ENCODE measurements around the gene MXRA7. TPM values are rescaled to one million over a fixed set of nuclear protein-coding genes. Genes with fewer than 3 reads are reported as not detected.

The MXRA7 gene
- total RNA-seq, 1 donor from 2014 or later = 55.4 TPM

DNA sequence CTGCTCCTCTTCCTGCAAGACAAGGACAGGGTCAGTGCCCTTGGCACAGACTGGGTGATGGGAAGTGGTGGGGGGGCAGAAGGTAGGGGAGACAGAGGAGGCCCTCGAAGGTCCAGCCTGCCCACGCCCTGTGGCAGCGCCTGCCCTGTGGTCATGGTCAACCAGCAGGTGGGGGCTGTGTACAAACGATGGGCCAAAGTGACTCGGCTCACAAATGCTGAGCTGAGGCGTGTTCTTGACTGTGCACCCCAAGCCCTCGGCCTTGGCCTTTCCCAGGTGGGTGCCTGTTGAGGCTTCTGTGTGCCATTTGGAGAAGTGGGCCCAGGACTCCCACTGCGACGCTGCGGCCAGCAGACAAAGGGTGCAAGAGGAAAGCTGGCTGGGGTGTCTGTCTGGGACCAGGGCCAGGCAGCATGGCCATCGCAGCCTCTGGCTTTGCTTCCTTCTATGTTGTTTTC, 22.6 kb downstream of the MXRA7 start:
- H3K36me3 Mint-ChIP-seq = no peaks in the 10 kb centered on the region
- peaks cover 46% of the 10 kb centered on the region for H3K4me1 Mint-ChIP-seq
- peaks cover 14% of the 10 kb centered on the region for H3K27me3 Mint-ChIP-seq (ENCODE audit: insufficient read depth, low read depth)
- H3K27ac Mint-ChIP-seq = no peak overlapping the region
- no peak overlapping the region for H3K9ac ChIP-seq
- peaks cover 25% of the 10 kb centered on the region for H3K4me1 ChIP-seq
- no peaks in the 10 kb centered on the region for H3K27me3 ChIP-seq
- no peaks in the 10 kb centered on the region for H3K79me2 ChIP-seq (ENCODE audit: low read depth)
- H3K4me3 ChIP-seq = no peak overlapping the region
- no peak overlapping the region for H2AFZ ChIP-seq (replicated peaks)
- peaks cover 4% of the 10 kb centered on the region for H4K20me1 ChIP-seq (ENCODE audit: low read depth)
- no peaks in the 10 kb centered on the region for H3K9me3 Mint-ChIP-seq
- TF ChIP-seq EZH2phosphoT487 (IDR thresholded peaks at IDR 0.05) (no peak), EZH2 (IDR thresholded peaks at IDR 0.05) (no peak)
- TF ChIP-seq, protein P1, sequence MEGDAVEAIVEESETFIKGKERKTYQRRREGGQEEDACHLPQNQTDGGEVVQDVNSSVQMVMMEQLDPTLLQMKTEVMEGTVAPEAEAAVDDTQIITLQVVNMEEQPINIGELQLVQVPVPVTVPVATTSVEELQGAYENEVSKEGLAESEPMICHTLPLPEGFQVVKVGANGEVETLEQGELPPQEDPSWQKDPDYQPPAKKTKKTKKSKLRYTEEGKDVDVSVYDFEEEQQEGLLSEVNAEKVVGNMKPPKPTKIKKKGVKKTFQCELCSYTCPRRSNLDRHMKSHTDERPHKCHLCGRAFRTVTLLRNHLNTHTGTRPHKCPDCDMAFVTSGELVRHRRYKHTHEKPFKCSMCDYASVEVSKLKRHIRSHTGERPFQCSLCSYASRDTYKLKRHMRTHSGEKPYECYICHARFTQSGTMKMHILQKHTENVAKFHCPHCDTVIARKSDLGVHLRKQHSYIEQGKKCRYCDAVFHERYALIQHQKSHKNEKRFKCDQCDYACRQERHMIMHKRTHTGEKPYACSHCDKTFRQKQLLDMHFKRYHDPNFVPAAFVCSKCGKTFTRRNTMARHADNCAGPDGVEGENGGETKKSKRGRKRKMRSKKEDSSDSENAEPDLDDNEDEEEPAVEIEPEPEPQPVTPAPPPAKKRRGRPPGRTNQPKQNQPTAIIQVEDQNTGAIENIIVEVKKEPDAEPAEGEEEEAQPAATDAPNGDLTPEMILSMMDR (IDR thresholded peaks at IDR 0.05) = no peak
- H3K4me3 Mint-ChIP-seq = no peak overlapping the region
- H3K36me3 ChIP-seq = no peaks in the 10 kb centered on the region
- H3K4me2 ChIP-seq = no peak overlapping the region
- H3K27ac ChIP-seq = no peak overlapping the region
- no peak for DNase-seq (ENCODE audit: low spot score)
- peaks cover 3% of the 10 kb centered on the region for H3F3A ChIP-seq (ENCODE audit: low read depth)
- H3K9me3 ChIP-seq (ENCODE audit: low read depth) = no peaks in the 10 kb centered on the region

DNA sequence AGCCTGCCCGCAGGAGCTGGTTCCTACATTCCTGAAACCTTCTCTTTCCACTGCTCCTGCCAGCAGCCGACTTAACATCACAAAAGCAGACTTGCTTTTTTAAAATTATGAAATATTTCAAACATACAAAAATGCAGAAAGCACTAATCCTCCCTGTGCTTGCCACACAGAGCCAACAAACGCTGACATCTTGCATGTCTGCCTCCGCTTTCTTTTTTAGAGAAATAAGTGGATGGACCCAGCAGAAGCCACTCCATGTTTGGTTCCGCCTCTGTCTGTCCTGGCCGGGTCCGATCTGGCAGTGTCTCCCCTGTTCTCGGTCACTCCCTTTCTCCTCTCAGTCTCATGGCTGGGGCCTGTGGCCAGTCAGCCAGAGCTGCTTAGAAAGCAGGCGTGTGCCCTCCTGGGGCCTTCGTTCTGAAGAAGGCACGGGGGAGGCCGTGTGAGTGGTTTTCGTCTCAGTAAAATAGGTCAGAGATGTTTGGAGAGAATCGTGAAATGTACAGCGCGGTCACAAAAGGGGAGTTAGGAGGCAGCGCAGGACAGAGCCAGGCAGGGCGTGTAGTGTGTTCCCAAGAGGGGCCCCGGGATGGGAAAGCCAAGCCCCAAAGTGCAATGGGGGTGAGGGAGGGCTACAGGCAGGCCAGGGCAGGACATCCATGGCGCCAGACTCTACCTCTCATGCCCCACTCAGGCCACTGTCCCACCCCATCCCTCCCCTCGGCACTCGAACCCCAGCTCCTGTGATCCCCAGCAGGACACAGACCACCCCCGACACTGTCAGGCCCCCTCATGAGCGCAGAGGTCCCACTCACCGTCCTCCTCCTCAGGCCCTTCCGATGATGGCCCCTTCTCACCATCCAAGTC, 23.2 kb downstream of the MXRA7 start:
- Histone ChIP-seq H3K4me1 (peaks cover 26% of the 10 kb centered on the region), H3K4me3 (no peak overlapping the region), H4K20me1 (ENCODE audit: low read depth) (peaks cover 4% of the 10 kb centered on the region), H3K27me3 (no peaks in the 10 kb centered on the region), H3K27ac (no peak overlapping the region), H3K36me3 (no peaks in the 10 kb centered on the region), H2AFZ (replicated peaks) (no peak overlapping the region), H3K4me2 (no peak overlapping the region), H3K9me3 (ENCODE audit: low read depth) (no peaks in the 10 kb centered on the region), H3F3A (ENCODE audit: low read depth) (peaks cover 3% of the 10 kb centered on the region), H3K9ac (no peak overlapping the region), H3K79me2 (ENCODE audit: low read depth) (no peaks in the 10 kb centered on the region)
- peak overlapping the region; percentile 65 for H3K27ac Mint-ChIP-seq
- no peaks in the 10 kb centered on the region for H3K9me3 Mint-ChIP-seq
- no peak overlapping the region for H3K4me3 Mint-ChIP-seq
- DNase-seq (ENCODE audit: low spot score) = no peak
- H3K27me3 Mint-ChIP-seq (ENCODE audit: insufficient read depth, low read depth) = peaks cover 14% of the 10 kb centered on the region
- H3K36me3 Mint-ChIP-seq = no peaks in the 10 kb centered on the region
- H3K4me1 Mint-ChIP-seq = peaks cover 43% of the 10 kb centered on the region
- TF ChIP-seq, protein P1 (IDR thresholded peaks at IDR 0.05) = no peak
- TF ChIP-seq EZH2 (IDR thresholded peaks at IDR 0.05) = no peak
- TF ChIP-seq EZH2phosphoT487 (IDR thresholded peaks at IDR 0.05) = no peak

DNA sequence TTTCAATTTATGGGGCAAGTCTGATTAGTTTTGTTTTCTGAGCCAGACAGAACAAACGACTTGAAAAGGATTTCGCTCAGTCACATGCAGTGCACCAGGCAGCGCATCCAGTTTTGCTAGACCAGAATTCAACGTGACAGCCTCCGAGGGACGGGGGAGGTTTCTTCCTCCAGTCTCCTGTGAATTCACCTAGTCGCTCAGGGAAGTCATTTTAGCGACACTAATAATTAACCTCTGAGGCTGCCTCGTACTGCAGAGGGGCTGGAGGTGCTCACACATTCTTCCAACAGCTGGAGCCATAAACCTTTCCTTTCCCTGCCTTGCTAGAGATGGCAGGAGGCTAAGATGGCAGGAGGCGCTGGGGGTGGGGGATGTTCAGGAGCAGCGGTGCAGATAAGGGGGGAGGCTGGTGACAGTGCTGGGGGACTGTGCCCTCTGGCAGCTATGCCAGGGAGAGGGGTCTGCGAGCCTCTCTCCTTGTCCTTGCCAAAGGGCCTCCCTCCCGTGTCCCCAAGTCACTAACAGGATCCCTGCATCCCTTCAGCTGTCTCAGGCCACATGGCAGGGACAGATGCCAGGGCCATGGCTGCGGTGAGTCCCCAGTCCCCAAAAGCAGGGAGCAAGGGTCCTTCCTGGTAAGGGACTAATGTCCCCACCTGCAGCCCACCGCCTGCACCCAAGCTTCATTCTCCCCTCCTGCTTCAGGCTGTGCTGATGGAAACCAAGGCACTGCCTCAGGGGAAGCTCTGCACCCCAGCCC, 24.0 kb downstream of the MXRA7 start:
- Histone ChIP-seq H2AFZ (replicated peaks) (no peak overlapping the region), H4K20me1 (ENCODE audit: low read depth) (peaks cover 4% of the 10 kb centered on the region), H3K27ac (no peak overlapping the region), H3F3A (ENCODE audit: low read depth) (peaks cover 3% of the 10 kb centered on the region), H3K4me1 (peaks cover 25% of the 10 kb centered on the region), H3K4me3 (no peak overlapping the region), H3K4me2 (no peak overlapping the region), H3K9me3 (ENCODE audit: low read depth) (no peaks in the 10 kb centered on the region), H3K79me2 (ENCODE audit: low read depth) (no peaks in the 10 kb centered on the region), H3K9ac (no peak overlapping the region), H3K27me3 (no peaks in the 10 kb centered on the region), H3K36me3 (no peaks in the 10 kb centered on the region)
- no peak overlapping the region for H3K4me3 Mint-ChIP-seq
- H3K4me1 Mint-ChIP-seq = peaks cover 47% of the 10 kb centered on the region
- TF ChIP-seq EZH2phosphoT487 (IDR thresholded peaks at IDR 0.05) (no peak), EZH2 (IDR thresholded peaks at IDR 0.05) (no peak)
- TF ChIP-seq, protein P1 (IDR thresholded peaks at IDR 0.05) = no peak
- no peak overlapping the region for H3K27ac Mint-ChIP-seq
- peaks cover 15% of the 10 kb centered on the region for H3K27me3 Mint-ChIP-seq (ENCODE audit: insufficient read depth, low read depth)
- H3K9me3 Mint-ChIP-seq = no peaks in the 10 kb centered on the region
- DNase-seq (ENCODE audit: low spot score) = no peak
- H3K36me3 Mint-ChIP-seq = no peaks in the 10 kb centered on the region
